Stimulated activated CD4-positive, alpha-beta T cell treated with anti-CD3 and anti-CD28 coated beads, Interleukin-15, amount 100 ng/mL, for 24 hours (primary cell): ENCODE data around the gene ZBTB17.

ENCODE experiments used
- DNase-seq: peaks from one replicate; pipeline ENCODE4 v3.0.0-alpha.2; 2020

ZBTB17 gene

DNA sequence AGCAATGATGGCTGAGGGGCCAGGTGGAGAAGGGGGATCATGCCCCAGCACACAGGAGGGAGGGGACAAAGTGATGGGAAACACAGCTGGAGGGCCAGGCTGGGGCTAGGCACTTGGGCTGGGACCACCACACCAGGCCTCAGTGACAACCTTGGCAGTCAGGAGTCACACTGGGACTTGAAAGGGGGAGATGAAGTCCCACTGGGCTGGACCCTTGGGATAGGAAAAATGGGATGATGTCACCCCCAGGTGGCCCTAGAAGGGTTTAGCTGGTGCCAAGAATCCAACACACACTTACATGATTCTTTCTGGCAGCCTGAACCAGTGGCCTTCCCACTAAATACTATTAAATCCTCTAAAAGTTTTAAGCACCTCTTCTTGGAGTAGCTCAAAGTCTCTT lies 17.1 kb downstream of the ZBTB17 start:
- no peak for DNase-seq

DNA sequence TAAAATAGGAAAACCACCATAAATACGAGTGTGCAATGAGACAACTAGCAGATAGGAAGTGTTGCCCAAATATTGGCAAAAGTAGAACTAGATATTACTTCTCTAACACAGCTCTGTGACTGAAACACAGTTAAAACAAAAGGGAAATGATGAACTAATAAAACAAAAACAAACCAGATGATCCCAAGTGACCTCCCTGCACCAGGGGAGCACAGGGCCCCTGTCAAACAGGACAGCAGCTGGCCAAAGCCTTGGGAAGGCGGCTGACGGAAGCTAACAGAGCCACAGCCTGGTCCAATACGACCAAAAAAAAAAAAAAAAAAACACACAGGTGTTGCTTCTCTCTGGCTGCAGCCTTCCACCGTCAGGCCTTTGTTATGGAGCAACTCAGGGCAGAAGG lies 17.8 kb downstream of the ZBTB17 start:
- no peak for DNase-seq

DNA sequence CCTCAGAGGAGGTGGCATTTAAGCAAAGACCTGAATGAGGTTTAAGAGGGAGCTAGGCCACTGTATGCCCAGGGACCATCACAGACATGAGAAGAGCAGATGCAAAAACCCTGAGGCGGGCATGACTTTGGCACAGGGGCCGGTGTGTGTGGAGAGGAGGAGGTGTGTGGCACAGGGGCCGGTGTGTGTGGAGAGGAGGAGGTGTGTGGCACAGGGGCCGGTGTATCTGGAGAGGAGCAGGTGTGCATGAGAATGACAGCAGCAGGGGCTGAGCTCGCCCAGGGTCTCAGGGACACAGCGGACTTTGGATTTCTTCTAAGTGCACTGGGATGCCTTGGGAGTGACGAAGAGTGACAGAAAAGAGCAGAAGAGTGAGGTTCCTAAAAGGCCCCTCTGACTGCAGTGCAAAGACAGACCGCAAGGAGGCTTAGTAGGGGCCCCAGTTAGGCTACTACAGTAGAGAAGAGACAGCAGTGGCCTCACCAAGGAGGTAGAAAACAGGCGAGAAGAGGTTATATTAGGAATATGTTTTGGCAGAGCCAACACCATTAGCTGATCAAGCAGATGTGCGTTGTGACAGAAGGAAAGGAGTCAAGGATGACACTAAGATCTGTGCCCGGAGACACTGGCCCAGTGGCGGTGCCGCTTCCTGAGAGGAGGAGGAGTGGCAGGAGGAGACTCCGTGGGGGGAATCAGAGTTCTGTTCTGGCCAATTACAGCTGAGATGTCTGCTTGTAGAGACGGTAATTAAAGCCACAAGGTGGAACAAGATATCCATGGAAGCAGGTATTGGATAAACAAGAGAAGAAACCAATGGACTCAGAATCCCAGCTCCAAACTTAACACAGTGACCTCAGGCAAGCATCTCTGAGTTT lies 18.4 kb downstream of the ZBTB17 start:
- no peak for DNase-seq

DNA sequence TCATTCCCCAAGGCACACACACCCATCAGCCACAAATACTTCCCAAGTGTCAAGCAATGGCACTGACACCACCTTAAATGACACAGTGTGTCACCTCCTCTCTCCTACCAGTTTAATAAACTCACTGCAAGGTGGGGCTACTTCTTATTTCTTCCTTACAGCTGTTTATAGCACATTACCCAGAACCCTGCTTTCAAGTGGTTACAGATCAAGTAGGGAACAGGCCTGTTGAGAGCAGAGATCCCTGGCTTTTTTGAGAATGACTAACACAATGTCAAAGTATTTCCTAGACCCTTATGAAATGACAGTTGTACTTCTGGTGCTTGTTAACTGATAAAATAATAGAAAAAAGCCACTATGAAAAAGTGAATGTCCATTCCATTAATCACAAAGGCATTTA lies 19.8 kb downstream of the ZBTB17 start:
- DNase-seq, result no peak

DNA sequence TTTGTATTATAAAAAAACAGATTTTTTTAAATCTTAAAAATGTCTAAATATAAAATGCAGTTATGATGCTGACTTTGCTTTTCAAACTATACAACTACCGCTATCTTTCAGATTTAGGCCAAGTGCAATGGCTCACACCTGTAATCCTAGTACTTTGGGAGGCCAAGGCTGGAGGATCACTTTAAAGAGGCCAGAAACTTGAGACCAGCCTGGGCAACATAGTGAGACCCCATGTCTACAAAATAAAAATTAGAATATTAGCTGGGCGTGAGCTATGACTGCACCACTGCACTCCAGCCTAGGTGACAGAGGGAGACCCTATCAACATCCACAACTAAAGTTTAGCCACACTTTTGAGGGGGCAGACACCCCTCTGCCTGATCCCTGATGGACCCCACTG lies 20.3 kb downstream of the ZBTB17 start:
- DNase-seq, result no peak

DNA sequence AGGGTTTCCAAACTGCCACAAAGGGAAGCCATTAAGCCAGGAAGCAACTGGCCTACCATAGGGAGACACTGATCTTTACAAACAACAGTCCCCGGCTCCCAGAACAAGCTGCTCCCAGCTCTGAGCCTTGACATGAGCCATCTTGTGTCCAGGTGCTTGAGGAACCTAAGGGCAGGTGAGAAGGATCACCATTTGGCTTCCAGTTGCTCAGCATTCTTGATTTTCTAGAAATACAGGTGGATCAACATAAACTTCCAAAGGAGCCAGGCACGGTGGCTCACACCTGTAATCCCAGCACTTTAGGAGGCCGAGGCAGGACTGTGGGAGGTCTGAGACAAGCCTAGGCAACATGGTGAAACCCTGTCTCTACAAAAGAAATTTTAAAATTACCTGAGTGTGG lies 21.6 kb downstream of the ZBTB17 start:
- no peak for DNase-seq

DNA sequence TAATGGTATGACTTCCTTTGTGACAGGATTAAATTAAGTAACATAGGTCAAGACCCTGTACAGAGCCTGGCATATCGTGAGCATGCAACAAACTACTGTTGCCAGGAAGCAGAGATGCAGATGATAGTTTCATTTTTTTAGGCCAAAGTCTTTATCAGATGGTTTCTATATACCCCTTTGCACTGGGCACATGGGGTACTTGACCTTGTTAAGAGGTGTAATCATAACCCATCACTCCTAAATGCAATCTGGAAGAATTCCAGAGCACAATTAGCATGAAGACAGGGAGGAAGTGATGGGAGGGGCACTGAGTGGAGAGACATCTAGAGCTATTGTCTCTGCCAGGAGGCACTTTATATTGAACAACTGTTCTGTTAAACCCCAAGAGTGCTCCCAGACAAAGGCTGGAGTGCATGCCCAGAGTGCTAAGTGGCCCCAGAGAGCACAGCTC lies 22.1 kb downstream of the ZBTB17 start:
- DNase-seq, result no peak

DNA sequence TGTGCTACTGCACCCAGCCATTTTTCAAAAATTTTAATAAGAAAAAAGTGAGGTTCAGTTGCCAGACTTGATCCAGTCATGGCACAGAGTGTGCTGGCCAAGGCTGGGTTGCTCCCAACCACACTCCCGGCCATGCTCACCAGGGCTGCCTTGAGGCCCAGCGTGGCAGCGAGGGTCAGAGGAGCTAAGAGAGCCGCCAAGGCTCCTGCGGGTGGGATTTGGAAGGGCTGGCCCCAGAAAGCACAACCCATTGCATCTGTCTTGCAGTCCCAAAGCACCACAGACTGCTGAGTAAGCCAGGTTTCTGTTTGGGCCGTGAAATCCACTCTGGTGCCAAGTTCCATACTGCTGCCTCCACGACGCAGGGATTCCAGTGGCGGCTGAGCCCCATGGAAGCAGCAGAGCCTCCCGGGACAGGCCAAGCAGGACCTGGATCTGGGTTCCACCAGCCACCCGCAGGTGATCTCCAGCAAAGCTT lies 22.6 kb downstream of the ZBTB17 start:
- no peak for DNase-seq

DNA sequence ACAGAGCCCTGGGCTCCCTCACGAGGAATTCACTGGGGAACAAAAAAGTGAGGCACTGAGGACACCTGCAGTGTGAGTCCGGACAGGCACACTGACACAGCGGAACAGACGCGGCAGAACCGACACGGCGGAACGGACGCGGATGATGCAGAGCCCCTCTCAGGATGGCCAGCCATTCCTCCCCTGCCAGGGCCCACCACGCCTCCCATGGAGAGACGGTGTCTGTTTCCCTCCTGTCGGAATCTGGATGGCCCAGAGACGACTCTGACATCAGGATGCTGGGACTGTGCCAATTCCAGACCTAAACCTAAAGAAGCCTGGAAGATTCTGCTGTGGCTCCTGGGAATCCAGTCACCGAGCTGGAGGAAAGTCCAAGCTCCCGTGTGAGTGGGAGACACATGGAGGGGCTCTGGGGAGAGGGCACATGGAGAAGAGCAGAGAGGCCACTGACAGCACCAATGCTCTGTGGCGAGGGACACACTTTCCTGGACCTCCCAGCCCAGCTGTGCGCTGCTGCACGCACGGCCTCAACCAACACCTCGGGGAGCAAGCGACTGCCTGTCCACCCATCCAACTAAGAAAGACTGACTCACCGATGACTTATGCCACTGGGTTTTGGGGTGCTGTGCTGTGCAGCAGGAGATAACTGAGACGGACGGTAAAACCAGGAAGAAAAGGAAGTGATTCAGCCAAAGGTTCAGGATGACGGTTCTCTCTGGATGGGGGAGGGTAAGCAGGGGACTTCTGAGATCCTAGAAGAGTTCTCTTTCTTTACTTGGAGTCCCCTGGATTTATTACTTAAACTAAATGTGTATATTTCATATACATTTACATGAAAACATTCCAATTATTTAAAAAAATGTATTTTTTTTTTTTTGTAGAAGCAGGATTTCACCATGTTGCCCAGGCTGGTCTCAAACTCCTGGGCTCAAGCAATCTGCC lies 23.3 kb downstream of the ZBTB17 start:
- DNase-seq, result peak; percentile 67

DNA sequence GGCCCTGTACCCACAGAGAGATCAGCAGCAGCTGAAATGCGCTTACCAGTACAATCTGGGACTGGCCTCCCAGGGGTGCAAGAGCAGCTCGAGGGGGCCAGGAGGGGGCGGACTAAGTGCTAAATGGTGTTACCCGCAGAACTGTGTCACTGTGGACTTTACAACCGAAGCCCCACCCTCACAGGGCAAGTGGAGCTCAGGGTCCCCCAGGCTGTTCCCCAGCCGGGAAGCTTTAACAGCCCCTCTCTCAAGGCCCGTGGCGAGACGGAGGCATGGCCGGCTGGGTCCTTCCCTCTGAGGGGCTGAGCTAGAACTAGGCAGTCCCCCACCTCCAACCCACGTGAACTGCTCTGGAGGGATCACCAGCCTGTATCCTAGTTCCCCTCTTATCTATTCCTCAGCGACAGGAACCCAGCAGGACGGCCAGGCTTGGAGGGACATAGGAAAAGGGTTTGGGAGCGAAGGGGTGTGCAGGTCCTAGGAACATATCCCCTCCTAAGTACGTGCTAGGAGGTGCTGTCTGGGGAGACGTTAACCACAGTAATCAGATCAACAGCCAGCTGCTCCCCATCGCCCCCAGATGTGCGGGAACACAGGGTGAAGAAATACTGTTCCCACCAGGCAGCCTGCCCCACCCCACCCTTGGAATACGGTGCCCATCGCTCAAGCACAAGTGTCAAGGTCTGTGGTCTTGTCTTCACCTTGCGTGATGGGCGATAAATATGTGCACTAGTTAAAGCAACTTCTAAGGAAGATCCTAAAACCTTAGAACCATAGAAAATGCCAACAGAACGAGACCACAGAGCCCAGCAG lies 24.4 kb downstream of the ZBTB17 start:
- DNase-seq, result peak; percentile 69

DNA sequence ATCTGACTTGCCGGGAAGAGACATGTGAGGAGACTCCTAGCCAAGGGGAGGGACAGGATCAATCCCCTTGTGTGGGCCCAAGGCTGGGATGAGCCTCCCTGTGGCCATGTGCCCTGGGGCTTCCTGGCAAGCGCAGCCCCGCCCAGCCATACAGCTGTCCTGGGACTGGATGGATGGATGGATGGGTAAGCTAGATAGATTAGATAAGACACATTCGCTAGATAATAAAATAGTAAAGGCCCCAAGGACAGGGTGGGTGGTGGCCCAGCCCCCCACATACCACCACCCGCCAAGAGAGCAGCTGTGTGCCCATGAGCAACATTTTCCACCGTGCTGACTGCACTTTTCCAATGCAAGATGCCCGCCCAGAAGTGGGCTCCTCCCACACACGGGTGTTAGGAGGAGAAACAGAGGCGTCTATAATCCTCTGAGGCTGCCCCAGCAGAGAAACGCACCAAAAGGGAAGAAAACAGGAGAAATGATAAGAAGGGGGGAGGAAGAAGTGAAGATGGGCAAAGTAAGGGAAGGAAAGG lies 25.1 kb downstream of the ZBTB17 start:
- DNase-seq, result peak; percentile 91

DNA sequence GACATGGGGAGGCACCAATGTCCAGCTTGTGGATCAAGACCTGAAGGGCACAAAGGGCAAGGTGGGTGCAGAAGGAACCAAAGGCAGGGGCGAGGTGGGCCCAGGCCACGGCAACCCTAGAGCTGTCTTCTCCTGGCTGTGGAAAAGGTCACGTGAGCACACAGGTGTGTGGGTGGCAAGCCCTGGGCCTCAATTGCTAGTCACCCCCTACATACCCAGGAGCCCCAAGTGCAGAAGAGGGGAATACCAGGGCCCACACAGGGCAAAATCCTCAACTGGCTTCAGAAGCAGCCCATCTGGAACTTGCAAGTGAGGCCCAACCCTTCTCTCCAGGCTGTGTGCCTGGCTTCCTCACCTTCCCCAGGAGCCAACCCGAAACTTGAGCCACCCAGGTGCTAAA lies 25.6 kb downstream of the ZBTB17 start:
- DNase-seq, result peak; percentile 73

DNA sequence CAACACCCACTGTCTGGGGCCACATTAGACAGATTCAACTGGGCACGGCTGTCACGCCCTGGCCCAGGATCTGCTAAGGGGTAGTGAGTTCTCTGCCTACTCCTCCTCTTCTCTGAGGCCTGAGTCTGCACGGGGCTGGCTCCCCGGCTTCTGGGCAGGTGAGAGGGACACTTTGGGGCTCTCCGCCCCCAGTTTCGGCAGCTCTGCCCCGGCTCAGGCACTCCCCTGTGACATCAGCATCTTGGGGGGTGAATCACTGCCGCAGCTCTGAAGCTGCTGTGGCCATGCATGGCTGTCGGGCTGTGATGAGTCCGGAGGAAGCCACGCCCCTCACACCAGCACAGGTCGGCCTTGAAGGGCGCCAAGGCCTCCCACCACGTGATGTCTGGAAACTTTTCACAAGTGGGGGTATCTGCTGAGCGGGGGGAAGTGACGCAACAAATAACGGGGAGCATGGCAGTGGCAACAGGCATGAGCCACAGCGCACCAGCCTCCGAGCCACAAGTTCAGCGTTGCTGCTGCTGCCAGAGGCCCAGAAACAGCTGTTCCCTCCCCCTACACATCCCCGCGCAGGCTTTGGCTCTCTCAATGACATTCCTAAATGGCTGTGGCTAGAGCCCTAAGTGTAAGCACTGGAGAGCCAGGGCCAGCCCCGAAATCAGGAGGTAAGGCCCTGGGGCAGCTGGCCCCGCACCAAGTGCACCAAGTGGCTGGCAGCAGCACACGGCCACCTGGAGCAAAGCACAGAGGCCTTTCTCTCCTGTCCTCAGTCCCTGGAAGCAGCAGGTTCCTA lies 26.3 kb downstream of the ZBTB17 start:
- DNase-seq, result peak; percentile 93

DNA sequence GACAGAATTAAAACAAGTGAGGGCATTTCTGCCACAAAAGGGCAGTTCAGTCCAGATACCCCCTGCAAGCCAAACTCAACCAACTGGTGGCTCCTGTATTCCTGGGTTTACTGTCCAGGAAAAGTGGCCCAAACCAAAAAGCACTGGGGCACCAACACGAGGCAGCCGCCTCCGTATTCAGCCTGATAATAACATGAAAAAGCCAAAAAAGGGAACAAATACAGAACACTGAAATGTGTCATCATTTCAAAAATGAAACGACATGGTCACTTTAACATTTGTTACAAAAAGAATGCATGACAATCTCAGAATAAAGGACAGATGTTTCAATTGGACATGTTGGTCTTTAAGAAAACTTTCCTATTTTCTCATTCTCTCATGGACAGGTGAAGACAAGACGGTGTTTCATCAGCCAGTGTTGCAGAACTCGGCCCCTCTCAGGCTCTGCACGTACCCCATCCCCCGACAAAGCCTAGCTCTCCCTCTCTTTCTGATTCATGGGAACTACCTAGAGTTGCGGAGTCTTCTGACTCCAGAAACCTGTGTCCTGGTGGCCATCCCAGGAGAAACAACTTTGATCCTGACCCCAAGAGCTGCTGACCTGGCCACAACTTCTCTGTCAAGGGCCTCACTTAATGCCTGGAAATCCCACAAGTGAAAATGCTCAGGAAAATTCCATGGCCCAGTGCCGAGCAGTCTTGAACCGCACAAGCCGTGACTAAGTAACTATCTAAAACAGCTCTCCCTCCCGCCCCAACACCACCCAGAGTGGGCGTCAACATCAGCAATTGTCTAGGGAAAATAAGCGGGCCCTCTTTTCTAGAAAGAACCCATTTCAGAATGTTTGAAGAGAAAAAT lies 27.1 kb downstream of the ZBTB17 start:
- DNase-seq, result peak; percentile 71

DNA sequence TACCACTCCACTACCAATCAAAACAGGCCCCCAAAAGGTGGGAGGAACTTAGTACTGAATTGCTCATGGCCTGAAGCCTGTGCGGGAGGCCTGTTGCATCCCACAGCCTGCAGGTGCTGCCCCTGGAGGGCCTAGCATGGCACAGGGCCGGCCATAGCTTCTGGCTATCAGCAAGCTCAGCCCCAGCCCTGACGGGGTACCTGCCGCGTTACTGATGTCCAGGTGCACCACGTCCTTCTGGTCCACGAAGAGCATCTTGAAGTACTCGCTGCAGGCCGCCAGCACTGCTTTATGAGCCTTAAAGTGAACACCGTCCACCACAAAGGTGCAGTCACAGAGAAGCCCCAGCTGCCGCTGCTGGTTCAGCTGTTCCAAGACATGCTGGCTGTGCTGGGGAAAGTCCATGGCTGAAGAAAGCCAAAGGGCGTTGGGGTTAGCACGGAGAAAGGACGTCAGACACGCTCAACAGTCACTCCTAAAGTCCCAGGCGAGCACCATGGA lies 27.8 kb downstream of the ZBTB17 start:
- DNase-seq, result no peak

DNA sequence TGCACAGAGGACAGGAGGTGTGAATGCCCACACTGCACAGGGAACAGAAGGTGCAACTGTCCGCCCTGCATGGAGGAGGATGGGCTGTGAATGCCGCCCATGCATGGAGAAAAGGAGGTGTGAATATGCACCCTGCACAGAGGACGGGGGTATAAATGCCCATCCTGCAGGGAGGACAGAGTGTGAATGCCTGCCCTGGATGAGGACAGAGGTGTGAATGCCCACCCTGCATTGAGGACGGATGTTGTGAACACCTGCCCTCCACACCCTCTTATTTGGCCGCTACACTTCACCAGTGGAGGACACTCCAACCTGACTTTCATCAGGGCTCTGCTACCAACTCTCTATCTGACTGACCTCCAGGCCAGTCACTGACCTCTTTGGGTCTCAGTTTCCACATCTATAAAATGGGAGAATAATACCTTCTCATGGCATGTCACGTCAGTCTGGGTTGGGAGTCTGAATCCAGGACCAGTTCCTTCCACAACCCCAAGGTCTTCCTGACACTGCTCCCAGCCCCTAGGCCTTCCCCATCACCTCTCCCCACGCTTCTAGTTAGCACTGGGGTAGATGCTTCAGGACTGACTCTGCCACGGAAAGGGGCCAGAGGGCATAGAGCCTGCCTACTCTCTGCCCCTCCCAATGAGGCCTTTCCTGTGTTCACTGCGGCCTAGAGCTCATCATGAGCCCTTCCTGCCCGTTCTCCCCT lies 28.4 kb downstream of the ZBTB17 start:
- DNase-seq, result no peak

DNA sequence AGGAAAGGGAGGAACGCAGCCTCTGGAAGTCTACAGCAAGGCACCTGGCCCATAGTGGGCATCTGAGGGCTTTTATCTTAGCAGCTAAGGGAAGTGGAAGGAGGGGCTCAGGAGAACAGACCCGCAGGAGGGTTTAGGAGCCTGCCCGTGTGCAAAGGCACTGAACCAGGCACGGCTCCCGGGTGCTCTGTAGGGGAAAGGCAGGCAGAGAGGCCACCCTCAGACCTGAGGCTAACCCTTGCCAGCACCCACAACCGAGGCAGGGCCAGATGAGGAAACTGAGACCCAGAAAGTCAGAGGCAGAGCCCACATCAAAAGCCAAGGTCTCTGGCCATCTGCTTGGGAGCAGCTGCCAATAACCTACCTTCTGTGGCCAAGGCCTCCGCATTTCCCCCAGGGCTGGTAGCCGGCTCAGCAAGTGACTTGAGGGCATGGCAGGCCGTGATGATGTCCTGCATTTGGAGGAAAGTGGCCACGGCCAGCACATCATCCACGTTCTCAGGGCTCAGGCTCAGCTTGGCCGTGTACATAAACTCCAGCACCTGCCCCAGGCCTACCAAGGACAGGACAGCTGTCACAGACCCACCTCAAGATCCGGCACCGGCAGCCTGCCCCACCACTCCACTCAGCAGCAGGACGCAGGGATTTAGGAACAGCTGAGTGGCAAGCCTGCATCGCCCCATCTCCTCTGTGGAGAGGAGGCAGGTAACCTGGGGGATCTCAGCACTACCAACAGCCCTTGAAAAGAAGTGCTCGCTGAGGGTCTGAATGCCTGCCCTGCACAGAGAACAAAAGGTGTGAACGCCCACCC lies 29.1 kb downstream of the ZBTB17 start:
- DNase-seq, result no peak

DNA sequence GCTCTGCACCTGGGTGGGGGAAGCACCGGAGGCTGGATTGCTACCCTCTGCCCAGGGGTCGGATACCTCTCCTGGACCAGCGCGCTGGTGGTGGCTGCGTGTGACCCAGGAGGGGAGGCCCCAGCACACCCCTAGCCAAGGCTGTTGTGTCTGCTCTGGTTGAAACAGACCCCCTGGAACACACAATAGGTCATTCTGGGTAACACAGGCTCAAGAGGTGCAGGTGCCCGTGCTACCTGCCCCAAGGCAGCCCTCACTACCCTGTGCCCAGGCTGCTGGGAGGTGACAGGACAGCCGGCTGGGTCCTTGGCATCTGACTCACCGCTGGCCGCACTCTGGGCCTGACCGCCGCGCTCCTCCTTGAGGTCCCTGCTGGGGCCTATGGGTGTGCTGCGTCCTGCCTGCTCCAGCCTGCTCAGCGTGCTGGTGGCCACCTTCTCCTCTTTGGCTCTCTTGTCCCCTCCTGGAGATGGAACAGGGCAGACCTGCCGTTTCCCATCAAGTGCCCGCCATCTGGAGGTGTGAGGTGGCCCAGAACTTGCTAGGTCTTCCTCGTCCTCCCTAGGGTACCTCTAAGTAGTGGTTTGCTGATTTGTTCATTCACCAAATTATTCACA lies 30.0 kb downstream of the ZBTB17 start:
- DNase-seq, result no peak
